HepG2 (cell line): ENCODE results near the gene AFF1. TPM values are rescaled to one million over a fixed set of nuclear protein-coding genes. Genes with fewer than 3 reads are reported as not detected.
A peak's percentile ranks its signal among the peaks of the same experiment; 100 is the strongest.

Experiments used
- IRF2 ChIP-seq: IDR thresholded peaks from 2 replicates; pipeline ENCODE4 v1.6.1; 2018; ENCODE audit warnings: missing genetic modification reagents, missing compliant biosample characterization
- KDM6A ChIP-seq: IDR thresholded peaks from 2 replicates; pipeline ENCODE4 v1.6.1; 2016; ENCODE audit warnings: low read depth
- MIER3 ChIP-seq: IDR thresholded peaks from 2 replicates; pipeline ENCODE4 v1.6.1; 2016; ENCODE audit warnings: missing compliant biosample characterization, borderline replicate concordance
- PAXIP1 ChIP-seq: sonication (generic); formaldehyde crosslinking; conservative IDR thresholded peaks from 2 replicates; pipeline ENCODE4 v1.4.0; 2020; ENCODE audit warnings: mild to moderate bottlenecking, missing genetic modification reagents, moderate library complexity
- RFX1 ChIP-seq: fragments of 450-650 bp; IDR thresholded peaks from 2 replicates; pipeline ENCODE4 v1.6.1; 2017
- SETDB1 ChIP-seq: sonication (generic); formaldehyde crosslinking; IDR thresholded peaks from 2 replicates; pipeline ENCODE4 v1.5.1; 2020; ENCODE audit warnings: missing genetic modification reagents, mild to moderate bottlenecking, borderline replicate concordance
- SMARCE1 ChIP-seq: fragments of 450-650 bp; IDR thresholded peaks from 2 replicates; pipeline ENCODE4 v1.6.1; 2017; ENCODE audit warnings: borderline replicate concordance
- SP1 ChIP-seq, 2 experiments: fragments of 450-650 bp in 1 of 2; sonication (generic) in 1 of 2; formaldehyde crosslinking in 1 of 2; IDR thresholded peaks; 2 replicates each; pipeline versions ENCODE4 v1.4.0 to v1.6.1; 2016 to 2020; ENCODE audit warnings: missing genetic modification reagents in 1 of 2
- TBX3 ChIP-seq: fragments of 450-650 bp; IDR thresholded peaks from 2 replicates; pipeline ENCODE4 v1.6.1; 2017; ENCODE audit warnings: antibody characterized with exemption, mild to moderate bottlenecking, inconsistent platforms, borderline replicate concordance
- ZBTB1 ChIP-seq: sonication (generic); formaldehyde crosslinking; IDR thresholded peaks from 2 replicates; pipeline ENCODE4 v1.4.0; 2020; ENCODE audit warnings: missing genetic modification reagents, borderline replicate concordance
- ZFP41 ChIP-seq: sonication (generic); formaldehyde crosslinking; IDR thresholded peaks from 2 replicates; pipeline ENCODE4 v1.4.0; 2020; ENCODE audit warnings: mild to moderate bottlenecking, missing genetic modification reagents, borderline replicate concordance
- ZNF18 ChIP-seq: sonication (generic); formaldehyde crosslinking; IDR thresholded peaks from 2 replicates; pipeline ENCODE4 v1.8.0; 2022; ENCODE audit warnings: mild to moderate bottlenecking, missing genetic modification reagents; ENCODE audit not compliant: insufficient replicate concordance
- ZNF280B ChIP-seq: sonication (generic); formaldehyde crosslinking; IDR thresholded peaks from 2 replicates; pipeline ENCODE4 v1.5.0; 2020; ENCODE audit warnings: missing genetic modification reagents, mild to moderate bottlenecking, borderline replicate concordance
- ZNF354B ChIP-seq: sonication (generic); formaldehyde crosslinking; IDR thresholded peaks from 2 replicates; pipeline ENCODE4 v1.8.0; 2022; ENCODE audit warnings: mild to moderate bottlenecking, missing genetic modification reagents
- ZNF562 ChIP-seq: sonication (generic); formaldehyde crosslinking; IDR thresholded peaks from 2 replicates; pipeline ENCODE4 v1.8.0; 2022; ENCODE audit warnings: missing genetic modification reagents, borderline replicate concordance
- ZNF614 ChIP-seq: IDR thresholded peaks from 2 replicates; pipeline ENCODE4 v1.6.1; 2018; ENCODE audit warnings: missing biosample characterization, missing genetic modification reagents, inconsistent platforms, borderline replicate concordance
- ZNF687 ChIP-seq: sonication (generic); formaldehyde crosslinking; IDR thresholded peaks from 2 replicates; pipeline ENCODE4 v1.5.1; 2020; ENCODE audit warnings: mild to moderate bottlenecking, missing genetic modification reagents, moderate library complexity
- ZNF768 ChIP-seq: sonication (generic); formaldehyde crosslinking; IDR thresholded peaks from 2 replicates; pipeline ENCODE4 v1.4.0; 2020; ENCODE audit warnings: missing genetic modification reagents
- ZSCAN21 ChIP-seq: sonication (generic); formaldehyde crosslinking; IDR thresholded peaks from 2 replicates; pipeline ENCODE4 v1.8.0; 2022; ENCODE audit warnings: mild to moderate bottlenecking, missing genetic modification reagents, moderate library complexity, borderline replicate concordance
- polyA plus RNA-seq, 8 experiments: library from polyadenylated mRNA; depleted of rRNA in 3 of 8; stranded (reverse) in 7 of 8; unstranded in 1 of 8; fragments of >200 nt; fragmentation: Illumina TruSeq in 4 of 8; extraction: Trizol in 4 of 8; gene quantifications; 2 replicates each; pipeline versions ENCODE4 v1.2.1 to v1.2.3, GENCODE V29; 2011 to 2016; ENCODE audit warnings: low read depth in 4 of 8, missing spikeins in 1 of 8, mixed read lengths in 1 of 8; ENCODE audit not compliant: insufficient read depth in 1 of 8
- total RNA-seq, 5 experiments: library from RNA; depleted of rRNA; stranded (reverse); fragments of >200 nt; fragmentation: Illumina TruSeq; extraction: Trizol; gene quantifications; 2 replicates each; pipeline ENCODE4 v1.2.3, GENCODE V29; 2016; ENCODE audit warnings: low read depth in 1 of 5

The AFF1 gene
- total and polyA plus RNA-seq, 2 of the 13 experiments (the other 11 are each of a cell fraction or from before 2014, with no cell fraction given) = 15.5 to 15.9 TPM

- TF ChIP-seq ZNF18 (no peak), ZNF687 (no peak), ZBTB1 (CRISPR knock-in tag) (no peak), IRF2 (CRISPR knock-in tag) (peak; percentile 72; the same call in 1 of the 2 replicates), MIER3 (peak; percentile 40; the same call in 1 of the 2 replicates), SETDB1 (CRISPR knock-in tag) (no peak), SMARCE1 (peak; percentile 94), KDM6A (CRISPR knock-in tag) (0 out of 2 replicates have a peak, but pooled peaks have one; percentile 29), ZFP41 (no peak), ZNF562 (no peak), ZNF280B (CRISPR knock-in tag) (no peak), RFX1 (peak; percentile 84), TBX3 (peak; percentile 79), PAXIP1 (CRISPR knock-in tag) (peak; percentile 90), ZNF354B (CRISPR knock-in tag) (no peak), ZNF614 (0 out of 2 replicates have a peak, but pooled peaks have one; percentile 38), SP1 (IDR thresholded peaks at IDR 0.05) (no peak), SP1 (CRISPR knock-in tag; IDR thresholded peaks at IDR 0.05) (no peak), ZSCAN21 (CRISPR knock-in tag) (no peak), ZNF768 (CRISPR knock-in tag) (no peak)
Observed at GRCh38 chr4:86977621-86978184, 42.9 kb downstream of the AFF1 start (continued).
